Measurements from ENCODE around the gene DCDC2.
"Not testable (repeated sequence)": the region's sequence is repeated elsewhere in the genome, so short reads cannot be mapped to it uniquely, and the experiment has no call there.

Gene DCDC2

GRCh38 chr6:24357336-24358218 is at the start of gene DCDC2:
Gene DCDC2, minus strand, starts transcription at chr6:24358059. Its CDS starts 309 bp downstream, at chr6:24357750.
- peak; percentile 57 for DNase-seq

- no peak for DNase-seq
These were observed 47.4 kb upstream of the DCDC2 start for GRCh38 chr6:24405262-24405661.

GRCh38 chr6:24403501-24403824 is 45.6 kb upstream of the DCDC2 start:
- DNase-seq, result no peak

GRCh38 chr6:24402697-24403500 is 45.0 kb upstream of the DCDC2 start, which contains the start of gene MRS2:
Gene MRS2, plus strand, starts transcription at chr6:24402936. Its CDS starts 111 bp downstream, at chr6:24403047.
- peak; percentile 86 for DNase-seq

GRCh38 chr6:24401458-24401857 is 43.6 kb upstream of the DCDC2 start:
- DNase-seq, result no peak

GRCh38 chr6:24400045-24401039 is 42.5 kb upstream of the DCDC2 start:
- not testable (repeated sequence) for DNase-seq

- no peak for DNase-seq
These were observed 39.8 kb upstream of the DCDC2 start for GRCh38 chr6:24397631-24398030.

GRCh38 chr6:24396824-24397223 is 39.0 kb upstream of the DCDC2 start:
- no peak for DNase-seq

- no peak for DNase-seq
These were observed 37.0 kb upstream of the DCDC2 start for GRCh38 chr6:24394780-24395437.

GRCh38 chr6:24394061-24394779 is 36.4 kb upstream of the DCDC2 start:
- no peak for DNase-seq

- no peak for DNase-seq
These were observed 34.0 kb upstream of the DCDC2 start for GRCh38 chr6:24391756-24392405.

GRCh38 chr6:24391208-24391607 is 33.3 kb upstream of the DCDC2 start:
- DNase-seq, result no peak

- no peak for DNase-seq
These were observed 30.0 kb upstream of the DCDC2 start for GRCh38 chr6:24387818-24388217.

- no peak for DNase-seq
These were observed 27.8 kb upstream of the DCDC2 start for GRCh38 chr6:24385536-24386269.

- not testable (repeated sequence) for DNase-seq
These were observed 26.7 kb upstream of the DCDC2 start for GRCh38 chr6:24384369-24385130.

GRCh38 chr6:24382891-24383494 is 25.1 kb upstream of the DCDC2 start:
- not testable (repeated sequence) for DNase-seq

- no peak for DNase-seq
These were observed 24.3 kb upstream of the DCDC2 start for GRCh38 chr6:24382220-24382540.

- DNase-seq, result no peak
These were observed 23.8 kb upstream of the DCDC2 start for GRCh38 chr6:24381476-24382219.

Measured in CD4-positive, alpha-beta T cell treated with Interleukin-17A for 1 hour (primary cell).